Ascending aorta (tissue), 2 donors: ENCODE data around the gene GPS2. TPM values are rescaled to one million over a fixed set of nuclear protein-coding genes. Genes with fewer than 3 reads are reported as not detected.

Experiments
- DNase-seq, 2 donors: peaks; one replicate each; pipeline ENCODE4 v3.0.0-alpha.2; 2019; ENCODE audit warnings: low spot score in 2 of 2
- H3K27ac ChIP-seq, 2 donors: fragments of 200-600 bp; sonication (generic); one replicate each; pipeline ENCODE4 v1.5.1; 2016 to 2017; ENCODE audit warnings: mild to moderate bottlenecking in 1 of 2
- H3K27me3 ChIP-seq: fragments of 200-600 bp; sonication (generic); one replicate; pipeline ENCODE4 v1.5.1; 2017
- H3K36me3 ChIP-seq, 2 donors: fragments of 200-600 bp; sonication (generic); one replicate each; pipeline ENCODE4 v1.5.1; 2016
- H3K4me1 ChIP-seq, 2 donors: fragments of 200-600 bp; sonication (generic); one replicate each; pipeline ENCODE4 v1.5.1; 2016 to 2017; ENCODE audit warnings: mild to moderate bottlenecking in 1 of 2
- H3K4me3 ChIP-seq, 2 donors: fragments of 200-600 bp; sonication (generic); one replicate each; pipeline ENCODE4 v1.5.1; 2016 to 2017; ENCODE audit warnings: mild to moderate bottlenecking in 1 of 2
- H3K9me3 ChIP-seq, 2 donors: fragments of 200-600 bp; sonication (generic); one replicate each; pipeline ENCODE4 v1.5.1; 2016
- intact Hi-C: fragments of 100-400 bp; cut with DNase I; formaldehyde crosslinking; loops from one replicate; pipeline ENCODE4 v1.15.1; 2023
- total RNA-seq: library from RNA; depleted of rRNA; stranded (reverse); fragments of >200 nt; gene quantifications from one replicate; pipeline ENCODE4 v1.1.0, GENCODE V29; 2016
- TF ChIP-seq, protein P1 (sequence below), 3 experiments: fragments of 200-600 bp in 2 of 3; fragments of 450-650 bp in 1 of 3; sonication (generic) in 2 of 3; IDR thresholded peaks; one replicate each; pipeline ENCODE4 v1.5.1; 2016 to 2019; ENCODE audit warnings: antibody characterized with exemption in 3 of 3, mild to moderate bottlenecking in 1 of 3, moderate library complexity in 1 of 3

GPS2 gene
- total RNA-seq, 1 donor from 2014 or later, result 52.4 TPM

DNA sequence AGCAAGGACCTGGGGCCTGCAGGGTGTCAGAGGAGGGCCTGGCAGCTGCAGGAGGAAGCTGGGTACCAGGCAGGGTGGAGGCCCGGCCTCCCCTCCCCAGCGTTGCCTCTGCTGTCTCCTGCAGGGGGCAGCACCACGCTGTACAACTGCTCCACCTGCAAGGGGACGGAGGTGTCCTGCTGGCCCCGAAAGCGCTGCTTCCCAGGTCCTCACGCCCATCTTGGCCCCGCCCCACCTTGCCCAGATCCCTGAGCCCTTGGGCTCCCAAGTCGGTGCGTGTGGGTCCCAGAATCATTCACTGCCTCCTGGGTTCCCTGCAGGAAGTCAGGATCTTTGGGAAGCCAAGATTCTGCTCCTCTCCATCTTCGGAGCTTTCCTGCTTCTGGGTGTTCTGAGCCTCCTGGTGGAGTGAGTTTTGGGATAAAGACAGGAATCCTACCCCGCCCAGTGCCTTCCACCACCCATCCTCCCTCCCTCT lies 41.0 kb upstream of the GPS2 start:
- peak; percentile 43 to 87 for DNase-seq
- H3K27me3 ChIP-seq, result no peaks in the 10 kb centered on the region
- intact Hi-C loops, result loop anchor here (1.0 kb wide), 1 partner anchor 82 kb away; no protein-coding TSS in a partner anchor
- H3K4me3 ChIP-seq, result no peak overlapping the region
- TF ChIP-seq, protein P1, sequence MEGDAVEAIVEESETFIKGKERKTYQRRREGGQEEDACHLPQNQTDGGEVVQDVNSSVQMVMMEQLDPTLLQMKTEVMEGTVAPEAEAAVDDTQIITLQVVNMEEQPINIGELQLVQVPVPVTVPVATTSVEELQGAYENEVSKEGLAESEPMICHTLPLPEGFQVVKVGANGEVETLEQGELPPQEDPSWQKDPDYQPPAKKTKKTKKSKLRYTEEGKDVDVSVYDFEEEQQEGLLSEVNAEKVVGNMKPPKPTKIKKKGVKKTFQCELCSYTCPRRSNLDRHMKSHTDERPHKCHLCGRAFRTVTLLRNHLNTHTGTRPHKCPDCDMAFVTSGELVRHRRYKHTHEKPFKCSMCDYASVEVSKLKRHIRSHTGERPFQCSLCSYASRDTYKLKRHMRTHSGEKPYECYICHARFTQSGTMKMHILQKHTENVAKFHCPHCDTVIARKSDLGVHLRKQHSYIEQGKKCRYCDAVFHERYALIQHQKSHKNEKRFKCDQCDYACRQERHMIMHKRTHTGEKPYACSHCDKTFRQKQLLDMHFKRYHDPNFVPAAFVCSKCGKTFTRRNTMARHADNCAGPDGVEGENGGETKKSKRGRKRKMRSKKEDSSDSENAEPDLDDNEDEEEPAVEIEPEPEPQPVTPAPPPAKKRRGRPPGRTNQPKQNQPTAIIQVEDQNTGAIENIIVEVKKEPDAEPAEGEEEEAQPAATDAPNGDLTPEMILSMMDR (IDR thresholded peaks at IDR 0.05), result peak; percentile 82 to 85 (median 85)
- no peaks in the 10 kb centered on the region for H3K36me3 ChIP-seq
- no peak overlapping the region for H3K27ac ChIP-seq
- peaks cover 11 to 27% of the 10 kb centered on the region in 2 donors for H3K4me1 ChIP-seq
- no peaks in the 10 kb centered on the region for H3K9me3 ChIP-seq

DNA sequence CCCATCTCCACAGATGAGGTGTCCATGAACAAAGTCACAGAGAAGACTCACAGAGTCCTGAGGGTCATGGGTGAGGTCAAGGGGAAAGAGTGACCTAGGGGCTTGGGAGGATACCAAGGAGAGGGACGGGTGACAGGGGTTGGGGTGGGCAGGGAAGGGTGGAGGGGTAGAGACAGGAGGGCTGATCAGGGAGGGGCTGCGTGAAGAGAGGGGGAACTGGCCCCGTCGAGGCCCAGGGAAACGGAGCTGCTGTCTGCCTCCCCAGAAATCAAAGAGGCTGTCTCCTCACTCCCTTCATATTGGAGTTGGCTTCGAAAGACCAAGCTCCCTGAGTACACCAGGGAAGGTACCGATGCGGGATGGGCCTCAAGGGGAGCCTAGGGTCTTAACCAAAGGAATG lies 40.4 kb upstream of the GPS2 start:
- no peak for DNase-seq
- intact Hi-C loops, result no loop called here
- Histone ChIP-seq H3K27me3 (no peaks in the 10 kb centered on the region), H3K9me3 (no peaks in the 10 kb centered on the region), H3K4me1 (peaks cover 11 to 27% of the 10 kb centered on the region in 2 donors), H3K4me3 (no peak overlapping the region), H3K36me3 (no peaks in the 10 kb centered on the region), H3K27ac (peak overlapping the region in 1 of 2 donors; percentile 24)
- TF ChIP-seq, protein P1 (IDR thresholded peaks at IDR 0.05), result no peak

DNA sequence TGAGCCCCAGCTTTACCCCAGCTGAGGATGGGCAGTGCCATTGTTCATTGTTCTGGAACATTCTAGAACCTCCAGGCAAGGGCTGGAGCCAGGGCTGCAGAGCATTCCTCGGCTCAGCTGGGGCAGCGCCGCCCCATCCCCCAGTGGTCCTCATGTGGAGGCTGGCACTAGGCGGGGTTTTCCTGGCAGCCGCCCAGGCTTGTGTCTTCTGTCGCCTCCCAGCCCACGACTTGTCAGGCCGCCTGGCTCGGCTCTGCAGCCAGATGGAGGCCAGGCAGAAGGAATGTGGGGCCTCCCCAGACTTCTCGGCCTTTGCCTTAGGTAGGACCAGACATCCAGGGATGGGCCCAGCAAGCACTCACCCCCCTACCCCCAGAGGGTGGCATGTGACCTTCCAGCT lies 39.9 kb upstream of the GPS2 start, which contains the start of gene TMEM95:
TMEM95 (plus strand) TSS at position 104 of the 400 bp plus-strand sequence; CDS start at position 153, 49 bp downstream.
- no peaks in the 10 kb centered on the region for H3K27me3 ChIP-seq
- peak within 1 kb of the TSS in 1 of 2 donors; percentile 98 for H3K4me3 ChIP-seq
- TF ChIP-seq, protein P1 (IDR thresholded peaks at IDR 0.05), result no peak
- peak within 1 kb of the TSS; percentile 4 to 24 for H3K27ac ChIP-seq
- no peaks in the 10 kb centered on the region for H3K9me3 ChIP-seq
- peaks cover 11 to 27% of the 10 kb centered on the region in 2 donors for H3K4me1 ChIP-seq
- intact Hi-C loops, result no loop called here
- no peaks in the 10 kb centered on the region for H3K36me3 ChIP-seq
- no peak for DNase-seq

DNA sequence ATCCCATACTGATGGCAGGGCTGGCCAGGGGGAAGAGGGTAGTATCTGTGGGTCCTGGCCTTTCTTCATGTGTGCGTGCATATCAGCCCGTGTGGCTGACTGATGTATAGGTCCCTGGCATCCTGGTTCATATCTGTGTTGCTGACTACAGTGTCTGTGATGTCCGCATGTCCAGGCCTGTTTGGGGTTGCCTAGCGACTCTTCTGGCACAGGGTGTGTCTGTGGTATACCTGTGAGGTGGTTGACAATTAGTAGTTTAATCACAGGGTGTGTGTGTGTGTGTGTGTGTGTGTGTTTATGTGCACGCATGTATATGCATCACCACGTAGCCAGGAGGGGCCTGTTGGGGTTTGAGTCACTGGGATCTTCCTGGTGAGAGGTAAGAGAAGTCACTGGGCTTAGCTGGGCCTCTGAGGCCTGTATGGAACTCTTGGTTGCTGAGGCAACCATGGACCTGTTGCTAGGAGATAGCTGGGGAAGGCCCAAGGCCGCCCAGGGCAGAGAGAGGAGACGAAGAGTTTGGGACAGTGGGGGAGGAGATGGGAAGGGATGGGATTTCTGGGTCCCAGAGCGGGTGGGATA lies 39.2 kb upstream of the GPS2 start:
- Histone ChIP-seq H3K27ac (peak overlapping the region in 1 of 2 donors; percentile 24), H3K27me3 (no peaks in the 10 kb centered on the region), H3K4me3 (no peak overlapping the region), H3K36me3 (no peaks in the 10 kb centered on the region), H3K9me3 (no peaks in the 10 kb centered on the region), H3K4me1 (peaks cover 11 to 33% of the 10 kb centered on the region in 2 donors)
- TF ChIP-seq, protein P1 (IDR thresholded peaks at IDR 0.05), result no peak
- intact Hi-C loops, result loop anchor here (5.0 kb wide), 3 partner anchors 112 to 488 kb away; partner anchors contain the start of genes GABARAP, TP53 and WRAP53
- no peak for DNase-seq

DNA sequence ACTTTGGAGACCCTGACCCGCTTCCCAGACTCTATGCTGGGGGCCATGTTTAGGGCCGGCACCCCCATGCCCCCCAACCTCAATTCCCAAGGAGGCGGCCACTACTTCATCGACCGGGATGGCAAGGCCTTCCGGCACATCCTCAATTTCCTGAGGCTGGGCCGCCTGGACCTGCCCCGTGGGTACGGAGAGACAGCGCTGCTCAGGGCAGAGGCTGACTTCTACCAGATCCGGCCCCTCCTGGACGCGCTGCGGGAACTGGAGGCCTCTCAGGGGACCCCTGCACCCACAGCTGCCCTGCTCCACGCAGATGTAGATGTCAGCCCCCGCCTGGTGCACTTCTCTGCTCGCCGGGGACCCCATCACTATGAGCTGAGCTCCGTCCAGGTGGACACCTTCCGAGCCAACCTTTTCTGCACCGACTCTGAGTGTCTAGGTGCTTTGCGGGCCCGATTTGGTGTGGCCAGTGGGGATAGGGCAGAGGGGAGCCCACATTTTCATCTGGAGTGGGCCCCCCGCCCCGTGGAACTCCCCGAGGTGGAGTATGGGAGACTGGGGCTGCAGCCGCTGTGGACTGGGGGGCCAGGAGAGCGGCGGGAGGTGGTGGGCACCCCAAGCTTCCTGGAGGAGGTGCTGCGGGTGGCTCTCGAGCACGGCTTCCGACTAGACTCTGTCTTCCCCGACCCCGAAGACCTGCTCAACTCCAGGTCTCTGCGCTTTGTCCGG lies 37.9 kb upstream of the GPS2 start:
- no peaks in the 10 kb centered on the region for H3K9me3 ChIP-seq
- H3K36me3 ChIP-seq, result no peaks in the 10 kb centered on the region
- TF ChIP-seq, protein P1 (IDR thresholded peaks at IDR 0.05), result no peak
- H3K27ac ChIP-seq, result peak overlapping the region; percentile 96 to 100
- DNase-seq, result no peak
- H3K4me1 ChIP-seq, result peaks cover 11 to 36% of the 10 kb centered on the region in 2 donors
- intact Hi-C loops, result loop anchor here (1.0 to 5.0 kb wide), 6 partner anchors 83 to 489 kb away; partner anchors contain the start of genes GABARAP, POLR2A, SENP3 and TP53
- no peaks in the 10 kb centered on the region for H3K27me3 ChIP-seq
- peak overlapping the region; percentile 71 to 98 for H3K4me3 ChIP-seq
